Endothelial cell (in vitro differentiated cells): ENCODE measurements around the gene TMEM271. TPM values are rescaled to one million over a fixed set of nuclear protein-coding genes. Genes with fewer than 3 reads are reported as not detected.
A peak's percentile ranks its signal among the peaks of the same experiment; 100 is the strongest.

ENCODE experiments used
- DNase-seq: peaks from one replicate; pipeline ENCODE4 v3.0.0; 2021; ENCODE audit warnings: low spot score
- H3K27ac Mint-ChIP-seq: one replicate; pipeline ENCODE4 v1.8.0; 2021; ENCODE audit warnings: mixed read lengths, inconsistent platforms; ENCODE audit not compliant: unreplicated experiment
- H3K27me3 Mint-ChIP-seq: one replicate; pipeline ENCODE4 v1.8.0; 2021; ENCODE audit warnings: mild to moderate bottlenecking, moderate library complexity, mixed read lengths, inconsistent platforms; ENCODE audit not compliant: unreplicated experiment
- H3K36me3 Mint-ChIP-seq: one replicate; pipeline ENCODE4 v1.8.0; 2021; ENCODE audit warnings: mild to moderate bottlenecking, low read depth, mixed read lengths, inconsistent platforms; ENCODE audit not compliant: unreplicated experiment
- H3K4me1 Mint-ChIP-seq: one replicate; pipeline ENCODE4 v1.8.0; 2021; ENCODE audit warnings: mild to moderate bottlenecking, mixed read lengths, inconsistent platforms; ENCODE audit not compliant: unreplicated experiment
- H3K4me3 Mint-ChIP-seq: one replicate; pipeline ENCODE4 v1.8.0; 2021; ENCODE audit warnings: mild to moderate bottlenecking, mixed read lengths, inconsistent platforms; ENCODE audit not compliant: unreplicated experiment
- H3K9me3 Mint-ChIP-seq: one replicate; pipeline ENCODE4 v1.8.0; 2021; ENCODE audit warnings: mixed read lengths, inconsistent platforms; ENCODE audit not compliant: unreplicated experiment
- CTCF ChIP-seq: fragments of 200-600 bp; sonication (generic); IDR thresholded peaks from one replicate; pipeline ENCODE4 v1.5.0; 2021; ENCODE audit warnings: antibody characterized with exemption; ENCODE audit not compliant: unreplicated experiment
- total RNA-seq: library from RNA; stranded (reverse); fragmentation: NEBNext Ultra II Directional; extraction: Animal tissue kit (Norgen Biotek cat#: 25700); gene quantifications from one replicate; pipeline ENCODE4 v1.2.1, GENCODE V29; 2021; ENCODE audit not compliant: unreplicated experiment

Gene TMEM271
- total RNA-seq, 1 donor from 2014 or later = not detected

GRCh38 chr4:530017-530781 lies 45.9 kb downstream of the TMEM271 start:
- Mint-ChIP-seq H3K4me1 (peaks cover 8% of the 10 kb centered on the region), H3K27me3 (peaks cover 12% of the 10 kb centered on the region), H3K36me3 (peaks cover 53% of the 10 kb centered on the region), H3K4me3 (no peak overlapping the region), H3K9me3 (peaks cover 5% of the 10 kb centered on the region), H3K27ac (no peak overlapping the region)
- no peak for TF ChIP-seq CTCF
- no peak for DNase-seq

- H3K4me3 Mint-ChIP-seq = no peak overlapping the region
- H3K36me3 Mint-ChIP-seq = peaks cover 53% of the 10 kb centered on the region
- H3K4me1 Mint-ChIP-seq = peaks cover 8% of the 10 kb centered on the region
- no peak for DNase-seq
- peaks cover 8% of the 10 kb centered on the region for H3K27me3 Mint-ChIP-seq
- TF ChIP-seq CTCF = no peak
- H3K27ac Mint-ChIP-seq = no peak overlapping the region
- H3K9me3 Mint-ChIP-seq = peaks cover 5% of the 10 kb centered on the region
Observed at GRCh38 chr4:529563-529962, 46.5 kb downstream of the TMEM271 start.

GRCh38 chr4:528835-529234 lies 47.3 kb downstream of the TMEM271 start:
- peaks cover 5% of the 10 kb centered on the region for H3K9me3 Mint-ChIP-seq
- H3K27me3 Mint-ChIP-seq = peaks cover 7% of the 10 kb centered on the region
- H3K4me1 Mint-ChIP-seq = peaks cover 8% of the 10 kb centered on the region
- H3K36me3 Mint-ChIP-seq = peaks cover 56% of the 10 kb centered on the region
- no peak for TF ChIP-seq CTCF
- no peak for DNase-seq
- peak overlapping the region; percentile 64 for H3K27ac Mint-ChIP-seq
- H3K4me3 Mint-ChIP-seq = peak overlapping the region; percentile 40

GRCh38 chr4:528296-528695 lies 47.8 kb downstream of the TMEM271 start:
- H3K27ac Mint-ChIP-seq = peak overlapping the region; percentile 64
- no peak overlapping the region for H3K4me3 Mint-ChIP-seq
- H3K36me3 Mint-ChIP-seq = peaks cover 57% of the 10 kb centered on the region
- no peak for DNase-seq
- H3K4me1 Mint-ChIP-seq = peaks cover 8% of the 10 kb centered on the region
- no peak for TF ChIP-seq CTCF
- peaks cover 5% of the 10 kb centered on the region for H3K9me3 Mint-ChIP-seq
- peaks cover 7% of the 10 kb centered on the region for H3K27me3 Mint-ChIP-seq

GRCh38 chr4:526971-527460 lies 49.1 kb downstream of the TMEM271 start:
- Mint-ChIP-seq H3K27me3 (no peaks in the 10 kb centered on the region), H3K9me3 (no peaks in the 10 kb centered on the region), H3K4me3 (no peak overlapping the region), H3K36me3 (peaks cover 57% of the 10 kb centered on the region), H3K4me1 (peaks cover 8% of the 10 kb centered on the region), H3K27ac (no peak overlapping the region)
- TF ChIP-seq CTCF = no peak
- no peak for DNase-seq
